ENCODE data around the gene RETREG1. TPM values are rescaled to one million over a fixed set of nuclear protein-coding genes. Genes with fewer than 3 reads are reported as not detected.

The RETREG1 gene
- total and polyA plus RNA-seq, 2 of the 13 experiments (the other 11 are each of a cell fraction or from before 2014, with no cell fraction given): 0.07 TPM; not detected in 1

GRCh38 chr5:16515532-16515931 is 101.3 kb downstream of the RETREG1 start:
- BruUV-seq (replicated peaks): no TSS peak
- WGBS (ENCODE audit: low lambda C conversion rate): 67% methylated on average over 4 of the region's 4 CpGs
- in situ Hi-C loops (cut with HindIII; ENCODE audit: extremely low pct_ligation_motif_present, low pct_unique_long_range_greater_than_20kb): no loop called here
- Histone ChIP-seq H3K27me3 (ENCODE audit: control insufficient read depth in 1 of 2, insufficient read depth in 2 of 2, low read length in 2 of 2) (peaks cover 0 to 3% of the 10 kb centered on the region in 2 experiments; a peak in 2 of 5 replicates), H3K27ac (ENCODE audit: extremely low read length, insufficient read depth, low read length) (no peak overlapping the region), H3K9ac (ENCODE audit: insufficient read depth, low read depth, low read length) (no peak overlapping the region), H3K4me2 (ENCODE audit: low read depth, low read length) (no peak overlapping the region), H3K79me2 (ENCODE audit: insufficient read depth, low read length) (no peaks in the 10 kb centered on the region), H3K4me3 (replicated peaks in 1 of 3; ENCODE audit: insufficient read depth in 1 of 3, low read depth in 2 of 3, low read length in 3 of 3) (no peak overlapping the region), H3K36me3 (replicated peaks in 1 of 2; ENCODE audit: control insufficient read depth in 1 of 2, insufficient read depth in 2 of 2, low read length in 2 of 2) (no peaks in the 10 kb centered on the region), H3K9me3 (ENCODE audit: low read length) (no peaks in the 10 kb centered on the region), H3K4me1 (ENCODE audit: insufficient read depth, low read length) (no peaks in the 10 kb centered on the region), H2AFZ (ENCODE audit: low read length) (no peak overlapping the region), H4K20me1 (ENCODE audit: insufficient read depth, low read length) (no peaks in the 10 kb centered on the region)
- no peak for FAIRE-seq
- CTCF ChIA-PET (ENCODE audit: low intra/inter-chr PET ratio, low total read pairs): no interaction called here
- no peak for DNase-seq (ENCODE audit: low spot score)
- ATAC-seq: no peak
- TF ChIP-seq MXD4 (CRISPR knock-in tag; IDR thresholded peaks at IDR 0.05) (no peak), ZNF382 (CRISPR knock-in tag; IDR thresholded peaks at IDR 0.05; ENCODE audit: borderline replicate concordance) (no peak), ZFP62 (CRISPR knock-in tag; IDR thresholded peaks at IDR 0.05) (no peak), ZNF782 (CRISPR knock-in tag; IDR thresholded peaks at IDR 0.05; ENCODE audit: borderline replicate concordance) (no peak), HOXA3 (CRISPR knock-in tag; IDR thresholded peaks at IDR 0.05) (no peak), PTBP1 (IDR thresholded peaks at IDR 0.05; ENCODE audit: low read depth, low read length, poor library complexity, severe bottlenecking) (no peak), UBTF (CRISPR knock-in tag; IDR thresholded peaks at IDR 0.05) (no peak), ZNF879 (CRISPR knock-in tag; IDR thresholded peaks at IDR 0.05) (no peak), TCF12 (IDR thresholded peaks at IDR 0.05) (no peak), TCF12 (CRISPR knock-in tag; IDR thresholded peaks at IDR 0.05) (no peak), ZNF510 (CRISPR knock-in tag; IDR thresholded peaks at IDR 0.05; ENCODE audit: low read depth) (no peak), IRF2 (CRISPR knock-in tag; IDR thresholded peaks at IDR 0.05) (no peak), GABPB1 (CRISPR knock-in tag; IDR thresholded peaks at IDR 0.05) (no peak)
- TF ChIP-seq, protein P1, sequence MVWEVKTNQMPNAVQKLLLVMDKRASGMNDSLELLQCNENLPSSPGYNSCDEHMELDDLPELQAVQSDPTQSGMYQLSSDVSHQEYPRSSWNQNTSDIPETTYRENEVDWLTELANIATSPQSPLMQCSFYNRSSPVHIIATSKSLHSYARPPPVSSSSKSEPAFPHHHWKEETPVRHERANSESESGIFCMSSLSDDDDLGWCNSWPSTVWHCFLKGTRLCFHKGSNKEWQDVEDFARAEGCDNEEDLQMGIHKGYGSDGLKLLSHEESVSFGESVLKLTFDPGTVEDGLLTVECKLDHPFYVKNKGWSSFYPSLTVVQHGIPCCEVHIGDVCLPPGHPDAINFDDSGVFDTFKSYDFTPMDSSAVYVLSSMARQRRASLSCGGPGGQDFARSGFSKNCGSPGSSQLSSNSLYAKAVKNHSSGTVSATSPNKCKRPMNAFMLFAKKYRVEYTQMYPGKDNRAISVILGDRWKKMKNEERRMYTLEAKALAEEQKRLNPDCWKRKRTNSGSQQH (CRISPR knock-in tag; IDR thresholded peaks at IDR 0.05; ENCODE audit: low read depth): no peak
- POLR2A ChIA-PET: no interaction called here
- intact Hi-C loops (cut with micrococcal nuclease; ENCODE audit: unreplicated experiment): no loop called here

All from HepG2 (cell line).